Loucy (cell line): ENCODE measurements around the gene BTBD9.

Experiments used
- H2AFZ ChIP-seq: fragments of 200-600 bp; sonication (generic); 2 replicates; pipeline ENCODE4 v1.6.0; 2016; ENCODE audit warnings: antibody characterized with exemption, mild to moderate bottlenecking, low read length, moderate library complexity
- H3F3A ChIP-seq: fragments of 200-600 bp; 2 replicates; pipeline ENCODE4 v1.6.0; 2016; ENCODE audit warnings: antibody characterized with exemption, low read depth, mild to moderate bottlenecking
- H3K27me3 ChIP-seq: fragments of 200-600 bp; sonication (generic); 2 replicates; pipeline ENCODE4 v1.6.1; 2014; ENCODE audit warnings: low read length, mild to moderate bottlenecking; ENCODE audit not compliant: insufficient read depth, poor library complexity, severe bottlenecking
- H3K36me3 ChIP-seq: fragments of 200-600 bp; sonication (generic); 2 replicates; pipeline ENCODE4 v1.6.1; 2016; ENCODE audit warnings: low read length; ENCODE audit not compliant: insufficient read depth
- H3K4me1 ChIP-seq: fragments of 200-600 bp; sonication (generic); 2 replicates; pipeline ENCODE4 v1.5.1; 2014; ENCODE audit warnings: low read length, mild to moderate bottlenecking; ENCODE audit not compliant: insufficient read depth, poor library complexity, severe bottlenecking
- H3K4me2 ChIP-seq: fragments of 200-600 bp; sonication (generic); 2 replicates; pipeline ENCODE4 v1.6.0; 2014; ENCODE audit warnings: antibody characterized with exemption, low read length, low read depth, mild to moderate bottlenecking; ENCODE audit not compliant: poor library complexity, severe bottlenecking
- H3K4me3 ChIP-seq: fragments of 200-600 bp; sonication (generic); 2 replicates; pipeline ENCODE4 v1.5.1; 2014; ENCODE audit warnings: low read length, mild to moderate bottlenecking, mixed read lengths; ENCODE audit not compliant: poor library complexity, severe bottlenecking
- H3K79me2 ChIP-seq: fragments of 200-600 bp; sonication (generic); 2 replicates; pipeline ENCODE4 v1.6.1; 2014; ENCODE audit warnings: low read length; ENCODE audit not compliant: insufficient read depth
- H3K9ac ChIP-seq: fragments of 200-600 bp; sonication (generic); 2 replicates; pipeline ENCODE4 v1.6.0; 2014; ENCODE audit warnings: mild to moderate bottlenecking, low read depth, low read length, moderate library complexity; ENCODE audit not compliant: poor library complexity, severe bottlenecking
- H3K9me2 ChIP-seq: fragments of 200-600 bp; sonication (generic); replicated peaks from 2 replicates; pipeline ENCODE4 v1.6.1; 2016; ENCODE audit warnings: low read depth, low read length, mixed read lengths
- H3K9me3 ChIP-seq: fragments of 200-600 bp; sonication (generic); 2 replicates; pipeline ENCODE4 v1.6.1; 2014; ENCODE audit warnings: mild to moderate bottlenecking, antibody characterized with exemption, low read length, low read depth; ENCODE audit not compliant: insufficient read depth
- H4K20me1 ChIP-seq: fragments of 200-600 bp; sonication (generic); 2 replicates; pipeline ENCODE4 v1.6.0; 2014; ENCODE audit warnings: antibody characterized with exemption, low read length, mild to moderate bottlenecking; ENCODE audit not compliant: insufficient read depth, poor library complexity, severe bottlenecking
- CTCF ChIP-seq: fragments of 200-600 bp; sonication (generic); conservative IDR thresholded peaks from 2 replicates; pipeline ENCODE4 v1.5.1; 2014; ENCODE audit warnings: mild to moderate bottlenecking, antibody characterized with exemption, low read length
- EZH2phosphoT487 ChIP-seq: fragments of 200-600 bp; IDR thresholded peaks from 2 replicates; pipeline ENCODE4 v1.6.1; 2018; ENCODE audit warnings: antibody characterized with exemption, mild to moderate bottlenecking, moderate library complexity, borderline replicate concordance

BTBD9 gene

DNA sequence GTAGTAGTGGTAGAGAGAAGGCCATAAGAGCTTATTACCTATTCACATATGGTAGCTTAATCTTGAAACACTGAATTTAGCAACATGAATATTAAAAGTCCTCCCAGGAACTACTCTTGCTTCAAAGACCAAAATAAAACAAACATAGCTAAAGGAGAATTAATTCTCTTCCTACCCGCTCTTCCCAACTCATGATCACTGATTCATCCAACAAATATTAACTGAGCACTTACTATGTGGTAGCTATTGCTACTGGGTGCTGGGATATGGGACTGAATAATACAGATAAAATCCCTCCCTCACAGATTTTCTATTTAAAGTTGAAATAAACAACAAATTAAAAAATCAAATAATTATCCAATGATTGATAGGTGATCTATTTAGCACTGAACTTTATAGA is 287.1 kb downstream of the BTBD9 start:
- Histone ChIP-seq H3K36me3 (no peaks in the 10 kb centered on the region), H3K9me3 (no peaks in the 10 kb centered on the region), H3K4me3 (no peak overlapping the region), H2AFZ (no peak overlapping the region), H3K4me1 (peaks cover 22% of the 10 kb centered on the region), H3K79me2 (no peaks in the 10 kb centered on the region), H3F3A (no peaks in the 10 kb centered on the region), H3K9ac (no peak overlapping the region), H3K4me2 (no peak overlapping the region), H3K27me3 (no peaks in the 10 kb centered on the region), H3K9me2 (no peaks in the 10 kb centered on the region), H4K20me1 (no peaks in the 10 kb centered on the region)
- TF ChIP-seq CTCF (no peak), EZH2phosphoT487 (no peak)

DNA sequence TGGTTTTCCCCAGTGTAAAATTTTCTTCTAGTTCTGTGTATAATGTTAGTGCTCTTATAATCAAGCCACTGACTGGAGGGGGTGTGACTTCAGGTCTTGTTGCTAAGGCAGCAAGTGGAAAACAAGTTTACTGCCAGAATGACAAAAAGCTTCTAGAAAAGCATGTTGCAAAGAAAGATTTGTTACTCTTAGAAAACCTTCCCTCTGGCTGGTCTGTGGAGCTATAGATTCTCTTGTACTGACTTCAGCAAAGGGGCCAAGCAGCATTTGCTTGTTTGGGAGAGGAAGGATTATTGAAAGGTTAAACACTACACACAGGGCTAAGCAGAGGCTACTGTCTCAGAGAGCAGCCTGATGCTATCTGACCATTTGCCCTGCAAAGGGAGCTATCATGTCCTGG is 288.8 kb downstream of the BTBD9 start:
- H4K20me1 ChIP-seq = no peaks in the 10 kb centered on the region
- TF ChIP-seq CTCF = no peak
- no peak for TF ChIP-seq EZH2phosphoT487
- no peak overlapping the region for H2AFZ ChIP-seq
- no peaks in the 10 kb centered on the region for H3K9me3 ChIP-seq
- H3K9ac ChIP-seq = no peak overlapping the region
- no peak overlapping the region for H3K4me2 ChIP-seq
- H3F3A ChIP-seq = no peaks in the 10 kb centered on the region
- no peaks in the 10 kb centered on the region for H3K36me3 ChIP-seq
- peaks cover 16% of the 10 kb centered on the region for H3K4me1 ChIP-seq
- H3K4me3 ChIP-seq = no peak overlapping the region
- H3K27me3 ChIP-seq = no peaks in the 10 kb centered on the region
- no peaks in the 10 kb centered on the region for H3K79me2 ChIP-seq
- no peaks in the 10 kb centered on the region for H3K9me2 ChIP-seq

DNA sequence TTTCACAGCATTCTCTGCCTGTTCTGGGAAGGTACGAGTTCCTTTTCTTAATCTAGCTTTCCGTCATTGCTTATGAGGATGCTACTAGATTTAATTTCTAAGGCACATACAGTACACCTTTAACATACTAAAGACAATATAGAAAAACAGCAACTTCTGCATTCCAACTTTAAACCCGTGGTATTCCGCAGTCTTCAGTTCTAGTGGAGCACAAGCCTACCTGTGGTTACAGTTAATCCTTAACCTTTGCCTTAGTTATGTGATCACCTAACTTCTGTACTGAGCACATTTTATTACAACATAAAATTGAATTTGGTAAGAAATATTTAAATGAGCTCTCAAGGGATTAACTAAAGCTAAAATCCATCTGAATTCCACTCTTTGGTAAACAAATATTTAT is 289.5 kb downstream of the BTBD9 start:
- H3K4me2 ChIP-seq = no peak overlapping the region
- no peaks in the 10 kb centered on the region for H3K9me3 ChIP-seq
- H3K79me2 ChIP-seq = no peaks in the 10 kb centered on the region
- no peak overlapping the region for H3K4me3 ChIP-seq
- no peaks in the 10 kb centered on the region for H4K20me1 ChIP-seq
- H3F3A ChIP-seq = no peaks in the 10 kb centered on the region
- no peak for TF ChIP-seq EZH2phosphoT487
- TF ChIP-seq CTCF = no peak
- H3K4me1 ChIP-seq = peaks cover 16% of the 10 kb centered on the region
- no peaks in the 10 kb centered on the region for H3K27me3 ChIP-seq
- H2AFZ ChIP-seq = no peak overlapping the region
- no peak overlapping the region for H3K9ac ChIP-seq
- H3K9me2 ChIP-seq = no peaks in the 10 kb centered on the region
- H3K36me3 ChIP-seq = no peaks in the 10 kb centered on the region
